SK-N-SH (cell line): ENCODE measurements around the gene SIPA1L2.

Experiments
- EP300 ChIP-seq, 2 experiments: IDR thresholded peaks; 2 replicates each; pipeline versions ENCODE4 v1.4.0 to v1.6.1; 2012; ENCODE audit warnings: borderline replicate concordance in 1 of 2, low read depth in 1 of 2, low read length in 1 of 2
- FOSL2 ChIP-seq: IDR thresholded peaks from 2 replicates; pipeline ENCODE4 v1.4.0; 2012; ENCODE audit warnings: low read depth, mild to moderate bottlenecking, moderate library complexity, borderline replicate concordance
- FOXM1 ChIP-seq: IDR thresholded peaks from 2 replicates; pipeline ENCODE4 v1.4.0; 2012; ENCODE audit warnings: low read depth, mild to moderate bottlenecking
- GATA2 ChIP-seq: sonication (generic); formaldehyde crosslinking; IDR thresholded peaks from 2 replicates; pipeline ENCODE4 v1.5.0; 2020; ENCODE audit warnings: mild to moderate bottlenecking, missing genetic modification reagents
- SIN3A ChIP-seq: IDR thresholded peaks from 2 replicates; pipeline ENCODE4 v1.6.1; 2012; ENCODE audit warnings: low read depth, mild to moderate bottlenecking, low read length, moderate library complexity, borderline replicate concordance
- YY1 ChIP-seq: IDR thresholded peaks from 2 replicates; pipeline ENCODE4 v1.4.0; 2012; ENCODE audit warnings: low read depth, mild to moderate bottlenecking
- TF ChIP-seq, protein P1 (sequence below): fragments of 150-350 bp; IDR thresholded peaks from 2 replicates; pipeline ENCODE4 v1.6.1; 2017; ENCODE audit warnings: antibody characterized with exemption, low read length, low read depth, borderline replicate concordance
- TF ChIP-seq, protein P2 (sequence below): fragments of 200-600 bp; sonication (generic); IDR thresholded peaks from 2 replicates; pipeline ENCODE4 v1.6.1; 2017; ENCODE audit warnings: antibody characterized with exemption, mild to moderate bottlenecking, moderate library complexity

DNA sequence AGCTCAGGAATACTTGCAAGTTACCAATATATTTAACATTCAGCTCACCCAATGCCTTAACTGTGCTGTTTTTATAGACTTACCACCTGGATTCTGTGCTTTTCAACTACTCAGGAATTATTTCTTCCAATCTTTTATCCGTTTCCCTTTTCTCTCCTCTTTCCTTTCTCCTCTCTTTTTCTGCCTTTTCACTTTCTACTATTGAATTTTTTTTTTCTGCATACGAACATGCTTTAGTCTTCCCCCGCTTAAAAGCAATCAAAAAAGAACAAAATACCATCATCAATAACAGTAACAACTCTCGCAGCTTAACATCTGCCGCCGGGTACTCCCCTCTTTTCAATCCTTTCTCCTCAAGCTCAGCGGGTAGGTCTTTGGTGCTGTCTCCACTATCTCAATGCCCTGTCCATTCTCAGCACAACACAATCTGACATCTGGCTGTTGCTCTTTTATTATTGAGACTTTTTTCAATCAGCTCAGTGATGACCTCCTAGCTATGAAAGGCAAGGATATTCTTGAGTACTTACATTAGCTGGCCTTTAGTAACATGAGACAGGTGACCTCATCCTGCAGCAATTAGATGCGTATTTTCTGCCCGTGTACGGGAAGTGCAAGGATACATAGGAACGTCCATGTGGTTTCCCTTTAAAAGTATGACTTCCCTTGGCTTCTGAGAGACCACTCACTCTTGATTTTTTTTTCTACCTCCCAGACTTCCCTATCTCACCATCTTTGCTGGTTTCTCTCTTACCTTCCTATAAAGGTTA is 40.2 kb upstream of the SIPA1L2 start:
- TF ChIP-seq, protein P1, sequence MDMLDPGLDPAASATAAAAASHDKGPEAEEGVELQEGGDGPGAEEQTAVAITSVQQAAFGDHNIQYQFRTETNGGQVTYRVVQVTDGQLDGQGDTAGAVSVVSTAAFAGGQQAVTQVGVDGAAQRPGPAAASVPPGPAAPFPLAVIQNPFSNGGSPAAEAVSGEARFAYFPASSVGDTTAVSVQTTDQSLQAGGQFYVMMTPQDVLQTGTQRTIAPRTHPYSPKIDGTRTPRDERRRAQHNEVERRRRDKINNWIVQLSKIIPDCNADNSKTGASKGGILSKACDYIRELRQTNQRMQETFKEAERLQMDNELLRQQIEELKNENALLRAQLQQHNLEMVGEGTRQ: no peak
- TF ChIP-seq, protein P2, sequence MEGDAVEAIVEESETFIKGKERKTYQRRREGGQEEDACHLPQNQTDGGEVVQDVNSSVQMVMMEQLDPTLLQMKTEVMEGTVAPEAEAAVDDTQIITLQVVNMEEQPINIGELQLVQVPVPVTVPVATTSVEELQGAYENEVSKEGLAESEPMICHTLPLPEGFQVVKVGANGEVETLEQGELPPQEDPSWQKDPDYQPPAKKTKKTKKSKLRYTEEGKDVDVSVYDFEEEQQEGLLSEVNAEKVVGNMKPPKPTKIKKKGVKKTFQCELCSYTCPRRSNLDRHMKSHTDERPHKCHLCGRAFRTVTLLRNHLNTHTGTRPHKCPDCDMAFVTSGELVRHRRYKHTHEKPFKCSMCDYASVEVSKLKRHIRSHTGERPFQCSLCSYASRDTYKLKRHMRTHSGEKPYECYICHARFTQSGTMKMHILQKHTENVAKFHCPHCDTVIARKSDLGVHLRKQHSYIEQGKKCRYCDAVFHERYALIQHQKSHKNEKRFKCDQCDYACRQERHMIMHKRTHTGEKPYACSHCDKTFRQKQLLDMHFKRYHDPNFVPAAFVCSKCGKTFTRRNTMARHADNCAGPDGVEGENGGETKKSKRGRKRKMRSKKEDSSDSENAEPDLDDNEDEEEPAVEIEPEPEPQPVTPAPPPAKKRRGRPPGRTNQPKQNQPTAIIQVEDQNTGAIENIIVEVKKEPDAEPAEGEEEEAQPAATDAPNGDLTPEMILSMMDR: no peak
- TF ChIP-seq EP300 (IDR thresholded peaks at IDR 0.05; ENCODE audit: borderline replicate concordance in 1 of 2, low read depth in 1 of 2, low read length in 1 of 2) (no peak), YY1 (no peak), GATA2 (no peak), SIN3A (no peak), FOXM1 (no peak), FOSL2 (no peak)
